Loucy (cell line): Measurements from ENCODE around the gene CCDC186.

Source experiments
- H2AFZ ChIP-seq: fragments of 200-600 bp; sonication (generic); 2 replicates; pipeline ENCODE4 v1.6.0; 2016; ENCODE audit warnings: antibody characterized with exemption, mild to moderate bottlenecking, low read length, moderate library complexity
- H3F3A ChIP-seq: fragments of 200-600 bp; 2 replicates; pipeline ENCODE4 v1.6.0; 2016; ENCODE audit warnings: antibody characterized with exemption, low read depth, mild to moderate bottlenecking
- H3K27me3 ChIP-seq: fragments of 200-600 bp; sonication (generic); 2 replicates; pipeline ENCODE4 v1.6.1; 2014; ENCODE audit warnings: low read length, mild to moderate bottlenecking; ENCODE audit not compliant: insufficient read depth, poor library complexity, severe bottlenecking
- H3K36me3 ChIP-seq: fragments of 200-600 bp; sonication (generic); 2 replicates; pipeline ENCODE4 v1.6.1; 2016; ENCODE audit warnings: low read length; ENCODE audit not compliant: insufficient read depth
- H3K4me1 ChIP-seq: fragments of 200-600 bp; sonication (generic); 2 replicates; pipeline ENCODE4 v1.5.1; 2014; ENCODE audit warnings: low read length, mild to moderate bottlenecking; ENCODE audit not compliant: insufficient read depth, poor library complexity, severe bottlenecking
- H3K4me2 ChIP-seq: fragments of 200-600 bp; sonication (generic); 2 replicates; pipeline ENCODE4 v1.6.0; 2014; ENCODE audit warnings: antibody characterized with exemption, low read length, low read depth, mild to moderate bottlenecking; ENCODE audit not compliant: poor library complexity, severe bottlenecking
- H3K4me3 ChIP-seq: fragments of 200-600 bp; sonication (generic); 2 replicates; pipeline ENCODE4 v1.5.1; 2014; ENCODE audit warnings: low read length, mild to moderate bottlenecking, mixed read lengths; ENCODE audit not compliant: poor library complexity, severe bottlenecking
- H3K79me2 ChIP-seq: fragments of 200-600 bp; sonication (generic); 2 replicates; pipeline ENCODE4 v1.6.1; 2014; ENCODE audit warnings: low read length; ENCODE audit not compliant: insufficient read depth
- H3K9ac ChIP-seq: fragments of 200-600 bp; sonication (generic); 2 replicates; pipeline ENCODE4 v1.6.0; 2014; ENCODE audit warnings: mild to moderate bottlenecking, low read depth, low read length, moderate library complexity; ENCODE audit not compliant: poor library complexity, severe bottlenecking
- H3K9me2 ChIP-seq: fragments of 200-600 bp; sonication (generic); replicated peaks from 2 replicates; pipeline ENCODE4 v1.6.1; 2016; ENCODE audit warnings: low read depth, low read length, mixed read lengths
- H3K9me3 ChIP-seq: fragments of 200-600 bp; sonication (generic); 2 replicates; pipeline ENCODE4 v1.6.1; 2014; ENCODE audit warnings: mild to moderate bottlenecking, antibody characterized with exemption, low read length, low read depth; ENCODE audit not compliant: insufficient read depth
- H4K20me1 ChIP-seq: fragments of 200-600 bp; sonication (generic); 2 replicates; pipeline ENCODE4 v1.6.0; 2014; ENCODE audit warnings: antibody characterized with exemption, low read length, mild to moderate bottlenecking; ENCODE audit not compliant: insufficient read depth, poor library complexity, severe bottlenecking
- CTCF ChIP-seq: fragments of 200-600 bp; sonication (generic); conservative IDR thresholded peaks from 2 replicates; pipeline ENCODE4 v1.5.1; 2014; ENCODE audit warnings: mild to moderate bottlenecking, antibody characterized with exemption, low read length
- EZH2phosphoT487 ChIP-seq: fragments of 200-600 bp; IDR thresholded peaks from 2 replicates; pipeline ENCODE4 v1.6.1; 2018; ENCODE audit warnings: antibody characterized with exemption, mild to moderate bottlenecking, moderate library complexity, borderline replicate concordance

CCDC186 gene

GRCh38 chr10:114083040-114083439 is 91.0 kb downstream of the CCDC186 start:
- Histone ChIP-seq H3K9me2 (no peaks in the 10 kb centered on the region), H3K36me3 (no peaks in the 10 kb centered on the region), H3K4me3 (no peak overlapping the region), H3K9me3 (no peaks in the 10 kb centered on the region), H2AFZ (peak overlapping the region; percentile 78), H3K4me2 (peak overlapping the region; percentile 6), H3K79me2 (no peaks in the 10 kb centered on the region), H3F3A (peaks cover 5% of the 10 kb centered on the region; the same call in 1 of the 2 replicates), H3K9ac (no peak overlapping the region), H3K4me1 (peaks cover 23% of the 10 kb centered on the region), H3K27me3 (no peaks in the 10 kb centered on the region), H4K20me1 (no peaks in the 10 kb centered on the region)
- TF ChIP-seq CTCF (no peak), EZH2phosphoT487 (no peak)

DNA sequence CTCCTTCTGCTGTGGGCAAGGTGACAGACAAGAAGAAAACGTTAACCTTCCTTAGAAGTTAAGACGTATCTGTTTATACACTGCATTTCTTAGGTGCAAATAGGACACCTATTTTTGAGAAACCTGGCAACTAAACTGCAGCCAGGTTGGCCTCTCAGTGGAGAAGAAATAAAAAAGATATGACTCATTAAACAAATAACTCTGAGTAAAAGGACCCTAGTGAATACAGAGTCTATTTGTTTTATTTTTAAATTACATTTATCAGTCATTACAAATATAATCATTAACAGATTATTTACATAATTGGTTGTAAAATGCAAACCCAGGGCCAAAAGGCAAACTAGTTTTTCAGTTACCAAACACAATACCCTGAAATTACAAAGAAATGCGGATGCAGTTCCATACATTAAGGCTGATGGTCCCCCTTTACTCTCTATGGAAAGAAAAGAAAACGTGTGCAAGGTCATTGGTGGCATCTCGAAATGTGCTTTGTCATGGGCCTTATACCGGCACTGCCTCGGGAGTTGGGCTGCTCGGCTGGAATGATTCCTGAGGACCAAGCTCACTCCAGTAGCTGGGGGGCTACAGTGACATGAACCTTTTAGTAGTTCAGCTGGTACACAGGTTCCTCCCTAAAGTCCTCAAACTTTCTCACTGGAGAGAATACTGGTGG is 92.0 kb downstream of the CCDC186 start:
- H3K9ac ChIP-seq, result no peak overlapping the region
- H3F3A ChIP-seq, result peaks cover 5% of the 10 kb centered on the region; the same call in 1 of the 2 replicates
- H3K27me3 ChIP-seq, result no peaks in the 10 kb centered on the region
- H4K20me1 ChIP-seq, result no peaks in the 10 kb centered on the region
- H3K36me3 ChIP-seq, result no peaks in the 10 kb centered on the region
- H2AFZ ChIP-seq, result peak overlapping the region; percentile 78
- H3K4me1 ChIP-seq, result peaks cover 16% of the 10 kb centered on the region
- H3K4me3 ChIP-seq, result no peak overlapping the region
- no peaks in the 10 kb centered on the region for H3K9me2 ChIP-seq
- no peak overlapping the region for H3K4me2 ChIP-seq
- H3K79me2 ChIP-seq, result no peaks in the 10 kb centered on the region
- TF ChIP-seq EZH2phosphoT487 (no peak), CTCF (no peak)
- H3K9me3 ChIP-seq, result no peaks in the 10 kb centered on the region

- no peaks in the 10 kb centered on the region for H3K27me3 ChIP-seq
Measured at GRCh38 chr10:114079421-114079820, 94.6 kb downstream of the CCDC186 start.

More at GRCh38 chr10:114079421-114079820, 94.6 kb downstream of the CCDC186 start:
- H2AFZ ChIP-seq, result peak overlapping the region; percentile 45; the same call in 1 of the 2 replicates
- no peaks in the 10 kb centered on the region for H3F3A ChIP-seq
- peaks cover 24% of the 10 kb centered on the region for H3K4me1 ChIP-seq
- H3K9ac ChIP-seq, result no peak overlapping the region
- no peak overlapping the region for H3K4me2 ChIP-seq
- H4K20me1 ChIP-seq, result no peaks in the 10 kb centered on the region
- peaks cover 5% of the 10 kb centered on the region; the same call in 1 of the 2 replicates for H3K9me3 ChIP-seq
- no peak overlapping the region for H3K4me3 ChIP-seq
- TF ChIP-seq CTCF (no peak), EZH2phosphoT487 (no peak)
- no peaks in the 10 kb centered on the region for H3K36me3 ChIP-seq
- no peaks in the 10 kb centered on the region for H3K9me2 ChIP-seq
- no peaks in the 10 kb centered on the region for H3K79me2 ChIP-seq
